SK-N-SH (cell line): ENCODE measurements around the gene NPM1. TPM values are rescaled to one million over a fixed set of nuclear protein-coding genes. Genes with fewer than 3 reads are reported as not detected.

Experiments used
- CTCF ChIA-PET: fragments of 300-600, 350-600 bp; formaldehyde crosslinking; extraction: SDS; loops from one replicate; lab custom pipeline; 2021; lab: Yijun Ruan, JAX
- POLR2A ChIA-PET: fragments of 350-600 bp; sonication (Branson Sonifier 250); formaldehyde crosslinking; extraction: SDS; loops from one replicate; lab custom pipeline; 2020; ENCODE audit warnings: antibody characterized with exemption, inconsistent platforms; lab: Yijun Ruan, JAX
- DNase-seq: peaks from one replicate; pipeline ENCODE4 v3.0.0; 2012
- H2AFZ ChIP-seq: fragments of 200-600 bp; sonication (generic); 2 replicates; pipeline ENCODE4 v1.8.1; 2016; ENCODE audit warnings: antibody characterized with exemption, mild to moderate bottlenecking, low read depth
- H3F3A ChIP-seq: fragments of 200-600 bp; sonication (generic); replicated peaks from 2 replicates; pipeline ENCODE3; 2016; ENCODE audit warnings: antibody characterized with exemption, mild to moderate bottlenecking; ENCODE audit not compliant: insufficient read depth
- H3K27ac ChIP-seq, 2 experiments: fragments of 200-500 bp in 1 of 2; fragments of 200-600 bp in 1 of 2; sonication (Bioruptor generic) in 1 of 2; sonication (generic), shearing (Covaris generic) in 1 of 2; 2 replicates each; pipeline versions ENCODE4 v1.5.1 to v1.6.1; 2014 to 2016; ENCODE audit warnings: low read depth in 2 of 2, inconsistent platforms in 1 of 2, low read length in 1 of 2, mild to moderate bottlenecking in 1 of 2, mixed read lengths in 1 of 2
- H3K27me3 ChIP-seq: fragments of 200-600 bp; sonication (generic), shearing (Covaris generic); 2 replicates; pipeline ENCODE4 v1.6.1; 2016; ENCODE audit warnings: mixed run types; ENCODE audit not compliant: insufficient read depth
- H3K36me3 ChIP-seq, 2 experiments: fragments of 200-500 bp in 1 of 2; fragments of 200-600 bp in 1 of 2; sonication (Bioruptor generic) in 1 of 2; sonication (generic) in 1 of 2; replicated peaks in 1 of 2; 2 replicates each; pipeline versions ENCODE3 to v1.5.1; 2014 to 2016; ENCODE audit warnings: low read length in 1 of 2, mild to moderate bottlenecking in 1 of 2; ENCODE audit not compliant: insufficient read depth in 2 of 2, control insufficient read depth in 1 of 2
- H3K4me1 ChIP-seq, 2 experiments: fragments of 200-500 bp in 1 of 2; fragments of 200-600 bp in 1 of 2; sonication (Bioruptor generic) in 1 of 2; sonication (generic), shearing (Covaris generic) in 1 of 2; 2 replicates each; pipeline versions ENCODE4 v1.5.1 to v1.6.1; 2014 to 2016; ENCODE audit warnings: low read depth in 1 of 2, low read length in 1 of 2, mixed run types in 1 of 2; ENCODE audit not compliant: insufficient read depth in 2 of 2, control insufficient read depth in 1 of 2
- H3K4me2 ChIP-seq: fragments of 200-600 bp; sonication (generic), shearing (Covaris generic); 2 replicates; pipeline ENCODE4 v1.6.1; 2017; ENCODE audit warnings: mixed run types
- H3K4me3 ChIP-seq, 2 experiments: fragments of 200-500 bp in 1 of 2; fragments of 200-600 bp in 1 of 2; sonication (Bioruptor generic) in 1 of 2; sonication (generic), shearing (Covaris generic) in 1 of 2; 2 replicates each; pipeline versions ENCODE4 v1.5.1 to v1.8.1; 2014 to 2016; ENCODE audit warnings: low read depth in 2 of 2, inconsistent platforms in 1 of 2, low read length in 1 of 2, mild to moderate bottlenecking in 1 of 2, mixed read lengths in 1 of 2, moderate library complexity in 1 of 2
- H3K79me2 ChIP-seq: fragments of 200-600 bp; sonication (generic); 2 replicates; pipeline ENCODE4 v1.8.1; 2017; ENCODE audit warnings: mild to moderate bottlenecking; ENCODE audit not compliant: insufficient read depth
- H3K9ac ChIP-seq: fragments of 200-600 bp; sonication (generic); 2 replicates; pipeline ENCODE4 v1.6.1; 2017; ENCODE audit warnings: mixed run types
- H3K9me2 ChIP-seq: fragments of 200-600 bp; sonication (generic); 2 replicates; pipeline ENCODE4 v1.6.1; 2017; ENCODE audit warnings: mixed run types
- H3K9me3 ChIP-seq: fragments of 200-600 bp; sonication (generic); 2 replicates; pipeline ENCODE4 v1.6.1; 2017; ENCODE audit warnings: mixed run types, mild to moderate bottlenecking, moderate library complexity
- H4K20me1 ChIP-seq: fragments of 200-600 bp; sonication (generic); 2 replicates; pipeline ENCODE4 v1.6.1; 2017; ENCODE audit warnings: mild to moderate bottlenecking, mixed run types; ENCODE audit not compliant: insufficient read depth
- ELF1 ChIP-seq: IDR thresholded peaks from 2 replicates; pipeline ENCODE4 v1.4.0; 2012
- FOXJ3 ChIP-seq: sonication (generic); formaldehyde crosslinking; IDR thresholded peaks from 2 replicates; pipeline ENCODE4 v1.5.1; 2020; ENCODE audit warnings: mild to moderate bottlenecking, missing genetic modification reagents
- FOXM1 ChIP-seq: IDR thresholded peaks from 2 replicates; pipeline ENCODE4 v1.4.0; 2012; ENCODE audit warnings: low read depth, mild to moderate bottlenecking
- GABPA ChIP-seq: IDR thresholded peaks from 2 replicates; pipeline ENCODE4 v1.4.0; 2012; ENCODE audit warnings: low read depth, mild to moderate bottlenecking
- JUND ChIP-seq: IDR thresholded peaks from 2 replicates; pipeline ENCODE4 v1.4.0; 2012
- MEF2A ChIP-seq: IDR thresholded peaks from 2 replicates; pipeline ENCODE4 v1.4.0; 2012; ENCODE audit warnings: low read depth, borderline replicate concordance
- RAD21 ChIP-seq: IDR thresholded peaks from 2 replicates; pipeline ENCODE4 v1.6.1; 2012; ENCODE audit warnings: mild to moderate bottlenecking, low read length
- REST ChIP-seq: IDR thresholded peaks from 2 replicates; pipeline ENCODE4 v1.6.1; 2012; ENCODE audit warnings: mild to moderate bottlenecking, low read depth, low read length, moderate library complexity
- RFX5 ChIP-seq: IDR thresholded peaks from 2 replicates; pipeline ENCODE4 v1.6.1; 2012; ENCODE audit warnings: mild to moderate bottlenecking, improper control_type of control experiment, low read length
- RXRA ChIP-seq: IDR thresholded peaks from 2 replicates; pipeline ENCODE4 v1.4.0; 2012; ENCODE audit warnings: low read depth, mild to moderate bottlenecking, borderline replicate concordance
- SMC3 ChIP-seq: IDR thresholded peaks from 2 replicates; pipeline ENCODE4 v1.6.1; 2012; ENCODE audit warnings: low read depth, low read length, improper control_type of control experiment
- TCF12 ChIP-seq: IDR thresholded peaks from 2 replicates; pipeline ENCODE4 v1.4.0; 2012
- USF2 ChIP-seq: fragments of 150-350 bp; IDR thresholded peaks from 2 replicates; pipeline ENCODE4 v1.6.1; 2017; ENCODE audit warnings: antibody characterized with exemption, low read length, low read depth, borderline replicate concordance
- YY1 ChIP-seq: IDR thresholded peaks from 2 replicates; pipeline ENCODE4 v1.4.0; 2012; ENCODE audit warnings: low read depth, mild to moderate bottlenecking
- WGBS: methylation state at CpG from one replicate; pipeline ENCODE4 v1.1.6; 2017; ENCODE audit warnings: low lambda C conversion rate; 5-methylcytosine and 5-hydroxymethylcytosine counted together
- polyA plus RNA-seq, 3 experiments: library from polyadenylated mRNA; depleted of rRNA; stranded (reverse); fragments of >200 nt; gene quantifications; 2 replicates each; pipeline ENCODE4 v1.2.3, GENCODE V29; 2012
- TF ChIP-seq, protein P1 (sequence below): IDR thresholded peaks from 2 replicates; pipeline ENCODE4 v1.4.0; 2012; ENCODE audit warnings: low read depth, borderline replicate concordance
- TF ChIP-seq, protein P2 (sequence below): IDR thresholded peaks from 2 replicates; pipeline ENCODE4 v1.4.0; 2012; ENCODE audit warnings: low read depth, borderline replicate concordance
- TF ChIP-seq, protein P3 (sequence below): IDR thresholded peaks from 2 replicates; pipeline ENCODE4; 2012
- TF ChIP-seq, protein P4 (sequence below): fragments of 150-350 bp; IDR thresholded peaks from 2 replicates; pipeline ENCODE4 v1.6.1; 2016; ENCODE audit warnings: mild to moderate bottlenecking, low read depth, low read length

Gene NPM1
- polyA plus RNA-seq, 1 of the 3 experiments (the other 2 are of a cell fraction): 4,764 TPM

DNA sequence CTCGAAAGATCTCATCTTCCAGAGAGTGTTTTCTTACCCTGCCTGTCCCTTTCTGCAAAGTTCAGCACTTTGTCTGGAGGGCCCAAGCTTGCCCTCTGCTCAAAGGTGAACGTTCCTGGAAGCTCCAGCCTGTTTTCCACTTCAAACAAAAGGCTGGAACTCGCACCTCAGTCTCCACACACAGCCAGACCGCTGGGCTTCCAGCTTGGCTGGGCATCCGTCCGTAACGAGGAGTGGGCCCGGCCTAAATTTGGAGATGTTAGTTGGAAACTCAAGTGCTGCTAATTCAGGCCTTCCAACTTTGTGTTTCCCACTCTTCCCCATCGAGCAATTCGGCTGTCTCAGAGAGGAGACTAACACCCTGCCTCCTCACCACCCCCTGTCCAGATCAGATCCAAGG, 66.9 kb downstream of the NPM1 start:
- Histone ChIP-seq H3K9ac (no peak overlapping the region), H3K9me3 (no peaks in the 10 kb centered on the region), H3K4me2 (no peak overlapping the region), H3K36me3 (no peaks in the 10 kb centered on the region), H2AFZ (no peak overlapping the region), H3K9me2 (no peaks in the 10 kb centered on the region), H3K4me3 (no peak overlapping the region), H3K4me1 (no peaks in the 10 kb centered on the region; a peak in 1 of 4 replicates), H3F3A (no peaks in the 10 kb centered on the region), H4K20me1 (no peaks in the 10 kb centered on the region), H3K27me3 (no peaks in the 10 kb centered on the region)
- CTCF ChIA-PET: no interaction called here
- TF ChIP-seq RXRA: no peak
- TF ChIP-seq TCF12: no peak
- TF ChIP-seq JUND: no peak
- TF ChIP-seq, protein P1, sequence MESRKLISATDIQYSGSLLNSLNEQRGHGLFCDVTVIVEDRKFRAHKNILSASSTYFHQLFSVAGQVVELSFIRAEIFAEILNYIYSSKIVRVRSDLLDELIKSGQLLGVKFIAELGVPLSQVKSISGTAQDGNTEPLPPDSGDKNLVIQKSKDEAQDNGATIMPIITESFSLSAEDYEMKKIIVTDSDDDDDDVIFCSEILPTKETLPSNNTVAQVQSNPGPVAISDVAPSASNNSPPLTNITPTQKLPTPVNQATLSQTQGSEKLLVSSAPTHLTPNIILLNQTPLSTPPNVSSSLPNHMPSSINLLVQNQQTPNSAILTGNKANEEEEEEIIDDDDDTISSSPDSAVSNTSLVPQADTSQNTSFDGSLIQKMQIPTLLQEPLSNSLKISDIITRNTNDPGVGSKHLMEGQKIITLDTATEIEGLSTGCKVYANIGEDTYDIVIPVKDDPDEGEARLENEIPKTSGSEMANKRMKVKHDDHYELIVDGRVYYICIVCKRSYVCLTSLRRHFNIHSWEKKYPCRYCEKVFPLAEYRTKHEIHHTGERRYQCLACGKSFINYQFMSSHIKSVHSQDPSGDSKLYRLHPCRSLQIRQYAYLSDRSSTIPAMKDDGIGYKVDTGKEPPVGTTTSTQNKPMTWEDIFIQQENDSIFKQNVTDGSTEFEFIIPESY: no peak
- TF ChIP-seq, protein P2, sequence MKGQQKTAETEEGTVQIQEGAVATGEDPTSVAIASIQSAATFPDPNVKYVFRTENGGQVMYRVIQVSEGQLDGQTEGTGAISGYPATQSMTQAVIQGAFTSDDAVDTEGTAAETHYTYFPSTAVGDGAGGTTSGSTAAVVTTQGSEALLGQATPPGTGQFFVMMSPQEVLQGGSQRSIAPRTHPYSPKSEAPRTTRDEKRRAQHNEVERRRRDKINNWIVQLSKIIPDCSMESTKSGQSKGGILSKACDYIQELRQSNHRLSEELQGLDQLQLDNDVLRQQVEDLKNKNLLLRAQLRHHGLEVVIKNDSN: no peak
- TF ChIP-seq GABPA: no peak
- TF ChIP-seq YY1: no peak
- no peak for TF ChIP-seq USF2
- TF ChIP-seq ELF1: no peak
- TF ChIP-seq, protein P3, sequence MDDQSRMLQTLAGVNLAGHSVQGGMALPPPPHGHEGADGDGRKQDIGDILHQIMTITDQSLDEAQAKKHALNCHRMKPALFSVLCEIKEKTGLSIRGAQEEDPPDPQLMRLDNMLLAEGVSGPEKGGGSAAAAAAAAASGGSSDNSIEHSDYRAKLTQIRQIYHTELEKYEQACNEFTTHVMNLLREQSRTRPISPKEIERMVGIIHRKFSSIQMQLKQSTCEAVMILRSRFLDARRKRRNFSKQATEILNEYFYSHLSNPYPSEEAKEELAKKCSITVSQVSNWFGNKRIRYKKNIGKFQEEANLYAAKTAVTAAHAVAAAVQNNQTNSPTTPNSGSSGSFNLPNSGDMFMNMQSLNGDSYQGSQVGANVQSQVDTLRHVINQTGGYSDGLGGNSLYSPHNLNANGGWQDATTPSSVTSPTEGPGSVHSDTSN: no peak
- TF ChIP-seq, all 33 proteins: peak for 0
- 83% methylated on average over 10 of the region's 10 CpGs for WGBS
- POLR2A ChIA-PET: no interaction called here
- H3K27ac ChIP-seq: no peak overlapping the region
- no peaks in the 10 kb centered on the region for H3K79me2 ChIP-seq
- DNase-seq: no peak

DNA sequence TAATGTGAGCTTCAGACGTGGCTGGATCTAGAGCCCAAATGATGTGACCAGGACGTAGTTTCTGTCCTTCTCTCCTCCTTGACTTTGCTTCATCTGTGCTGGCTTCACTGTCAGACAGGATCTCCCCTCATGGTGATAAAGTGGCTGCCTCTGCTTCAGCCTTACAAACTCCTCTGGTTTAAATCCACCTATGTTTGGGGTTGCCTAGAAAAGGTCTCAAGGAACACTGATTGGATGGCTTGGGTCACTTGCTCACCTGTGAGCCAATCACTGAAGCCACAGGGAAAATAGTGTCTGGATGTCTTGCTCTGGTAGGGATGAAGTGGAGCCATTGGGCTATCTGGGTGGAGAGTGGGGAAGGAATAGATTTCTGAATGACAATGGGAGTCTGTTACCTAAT, 67.9 kb downstream of the NPM1 start:
- no peaks in the 10 kb centered on the region for H3K36me3 ChIP-seq
- no peak overlapping the region for H2AFZ ChIP-seq
- WGBS: 48% methylated on average over 2 of the region's 2 CpGs
- H3K4me2 ChIP-seq: no peak overlapping the region
- H3K4me1 ChIP-seq: no peaks in the 10 kb centered on the region
- H4K20me1 ChIP-seq: no peaks in the 10 kb centered on the region
- H3K27ac ChIP-seq: no peak overlapping the region
- H3K9ac ChIP-seq: no peak overlapping the region
- DNase-seq: no peak
- CTCF ChIA-PET: no interaction called here
- H3K4me3 ChIP-seq: no peak overlapping the region
- no peaks in the 10 kb centered on the region for H3F3A ChIP-seq
- POLR2A ChIA-PET: no interaction called here
- no peaks in the 10 kb centered on the region for H3K27me3 ChIP-seq
- H3K9me3 ChIP-seq: no peaks in the 10 kb centered on the region
- H3K79me2 ChIP-seq: no peaks in the 10 kb centered on the region
- H3K9me2 ChIP-seq: no peaks in the 10 kb centered on the region
- TF ChIP-seq YY1 (no peak), FOXJ3 (no peak), RFX5 (no peak), FOXM1 (no peak), RXRA (no peak), RAD21 (no peak), USF2 (no peak), GABPA (no peak), REST (no peak), MEF2A (no peak), SMC3 (no peak)
- TF ChIP-seq, protein P4, sequence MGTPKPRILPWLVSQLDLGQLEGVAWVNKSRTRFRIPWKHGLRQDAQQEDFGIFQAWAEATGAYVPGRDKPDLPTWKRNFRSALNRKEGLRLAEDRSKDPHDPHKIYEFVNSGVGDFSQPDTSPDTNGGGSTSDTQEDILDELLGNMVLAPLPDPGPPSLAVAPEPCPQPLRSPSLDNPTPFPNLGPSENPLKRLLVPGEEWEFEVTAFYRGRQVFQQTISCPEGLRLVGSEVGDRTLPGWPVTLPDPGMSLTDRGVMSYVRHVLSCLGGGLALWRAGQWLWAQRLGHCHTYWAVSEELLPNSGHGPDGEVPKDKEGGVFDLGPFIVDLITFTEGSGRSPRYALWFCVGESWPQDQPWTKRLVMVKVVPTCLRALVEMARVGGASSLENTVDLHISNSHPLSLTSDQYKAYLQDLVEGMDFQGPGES: no peak
